ENCODE results near the gene ALDH1A2.

Gene ALDH1A2

GRCh38 chr15:57950381-57950946 is 115.0 kb downstream of the ALDH1A2 start:
- no peak overlapping the region for H3K4me3 ChIP-seq (ENCODE audit: low read length)
- DNase-seq (ENCODE audit: low read depth): peak; percentile 41
- no peak for TF ChIP-seq CTCF (conservative IDR thresholded peaks at IDR 0.05; ENCODE audit: low read depth, low read length)

GRCh38 chr15:57949374-57949943 is 116.1 kb downstream of the ALDH1A2 start:
- TF ChIP-seq CTCF (conservative IDR thresholded peaks at IDR 0.05; ENCODE audit: low read depth, low read length): no peak
- no peak for DNase-seq (ENCODE audit: low read depth)
- no peak overlapping the region for H3K4me3 ChIP-seq (ENCODE audit: low read length)

- DNase-seq (ENCODE audit: low read depth): no peak
- TF ChIP-seq CTCF (conservative IDR thresholded peaks at IDR 0.05; ENCODE audit: low read depth, low read length): no peak
- H3K4me3 ChIP-seq (ENCODE audit: low read length): no peak overlapping the region
Measured at GRCh38 chr15:57948351-57949289, 116.9 kb downstream of the ALDH1A2 start.

GRCh38 chr15:57947781-57948180 is 117.7 kb downstream of the ALDH1A2 start:
- TF ChIP-seq CTCF (conservative IDR thresholded peaks at IDR 0.05; ENCODE audit: low read depth, low read length): no peak
- no peak overlapping the region for H3K4me3 ChIP-seq (ENCODE audit: low read length)
- DNase-seq (ENCODE audit: low read depth): no peak

- no peak for DNase-seq (ENCODE audit: low read depth)
Measured at GRCh38 chr15:57947282-57947681, 118.2 kb downstream of the ALDH1A2 start.

GRCh38 chr15:57946491-57947048 is 118.9 kb downstream of the ALDH1A2 start:
- no peak for DNase-seq (ENCODE audit: low read depth)
- no peak overlapping the region for H3K4me3 ChIP-seq (ENCODE audit: low read length)
- TF ChIP-seq CTCF (conservative IDR thresholded peaks at IDR 0.05; ENCODE audit: low read depth, low read length): no peak

More at GRCh38 chr15:57947282-57947681, 118.2 kb downstream of the ALDH1A2 start:
- no peak overlapping the region for H3K4me3 ChIP-seq (ENCODE audit: low read length)
- TF ChIP-seq CTCF (conservative IDR thresholded peaks at IDR 0.05; ENCODE audit: low read depth, low read length): no peak

Measured in retinal pigment epithelial cell (primary cell).